Superior temporal gyrus (tissue), 1 donor: ENCODE results near the gene PPME1.
A peak's percentile ranks its signal among the peaks of the same experiment; 100 is the strongest.
"Not testable (repeated sequence)": the region's sequence is repeated elsewhere in the genome, so short reads cannot be mapped to it uniquely, and the experiment has no call there.

ENCODE experiments used
- DNase-seq: peaks from one replicate; pipeline ENCODE4 v3.0.0-alpha.2; 2016; ENCODE audit errors: extremely low spot score

Gene PPME1, protein sequence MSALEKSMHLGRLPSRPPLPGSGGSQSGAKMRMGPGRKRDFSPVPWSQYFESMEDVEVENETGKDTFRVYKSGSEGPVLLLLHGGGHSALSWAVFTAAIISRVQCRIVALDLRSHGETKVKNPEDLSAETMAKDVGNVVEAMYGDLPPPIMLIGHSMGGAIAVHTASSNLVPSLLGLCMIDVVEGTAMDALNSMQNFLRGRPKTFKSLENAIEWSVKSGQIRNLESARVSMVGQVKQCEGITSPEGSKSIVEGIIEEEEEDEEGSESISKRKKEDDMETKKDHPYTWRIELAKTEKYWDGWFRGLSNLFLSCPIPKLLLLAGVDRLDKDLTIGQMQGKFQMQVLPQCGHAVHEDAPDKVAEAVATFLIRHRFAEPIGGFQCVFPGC

DNA sequence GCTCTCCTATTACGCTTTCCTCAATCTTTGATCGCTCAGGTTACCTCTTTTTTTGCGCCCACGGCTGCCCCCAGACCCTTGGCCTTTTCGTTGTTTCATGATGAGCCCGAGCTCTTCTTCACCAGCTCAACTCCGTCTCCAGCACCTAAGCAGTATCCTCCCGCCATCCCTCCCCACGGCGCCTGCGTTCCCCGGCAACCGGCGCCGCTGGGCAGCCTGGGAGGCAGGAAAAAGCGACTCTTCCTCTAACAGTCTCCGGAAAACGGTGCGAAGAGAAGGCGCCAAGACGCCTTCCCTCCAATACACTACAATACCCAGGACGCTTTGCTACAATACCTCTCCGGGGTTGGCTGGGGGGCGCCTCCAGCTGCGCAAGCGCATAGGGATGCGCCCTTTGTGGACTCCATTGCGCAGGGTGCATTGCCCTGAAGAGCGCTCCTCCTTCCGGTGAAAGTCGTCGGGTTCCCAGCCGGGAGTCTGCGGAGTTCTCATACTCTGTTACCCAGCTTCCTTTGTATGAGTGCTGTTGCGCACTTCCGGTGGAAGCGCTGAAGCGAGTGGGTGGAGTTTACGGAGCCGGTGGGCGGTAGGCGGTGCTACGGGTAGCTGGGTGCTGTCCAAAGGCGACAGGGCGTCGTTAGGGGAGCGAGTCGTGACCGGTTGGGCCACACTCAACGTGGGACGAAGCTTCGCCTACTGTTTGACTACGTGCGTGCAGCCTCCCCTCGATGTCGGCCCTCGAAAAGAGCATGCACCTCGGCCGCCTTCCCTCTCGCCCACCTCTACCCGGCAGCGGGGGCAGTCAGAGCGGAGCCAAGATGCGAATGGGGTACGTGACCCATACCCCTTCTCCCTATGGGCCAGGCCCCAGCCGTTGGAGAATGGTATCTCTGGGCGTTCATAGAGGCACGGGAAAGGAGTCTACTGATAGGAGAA, at the start of gene PPME1, which contains the start of gene C2CD3:
Gene PPME1 (plus strand): TSS at position 596 of the 936 bp plus-strand sequence. CDS start 133 bp downstream, at position 729.
Gene C2CD3 (minus strand): TSS at position 309 of the 936 bp plus-strand sequence. CDS start 210 bp downstream, at position 99.
- DNase-seq, result peak; percentile 100

DNA sequence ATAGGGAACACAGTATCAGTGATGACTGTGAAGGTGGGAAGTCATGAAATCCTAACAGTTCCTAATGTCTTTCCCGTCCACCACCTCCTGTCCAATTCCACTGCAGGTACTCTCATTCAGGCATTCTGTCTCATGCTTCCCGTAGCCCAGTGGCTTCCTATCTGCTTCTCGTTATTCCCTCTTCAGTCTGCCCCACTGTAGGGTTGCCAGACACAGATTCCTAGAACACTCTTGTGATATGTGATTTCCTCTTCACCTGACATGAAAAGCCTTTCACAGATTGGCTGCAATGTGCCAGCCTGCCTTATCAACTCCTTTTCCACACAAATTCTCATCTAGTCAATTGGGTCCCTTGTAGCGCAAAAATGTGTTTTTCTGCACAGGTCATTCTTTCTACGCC, 49.3 kb upstream of the PPME1 start:
- no peak for DNase-seq

DNA sequence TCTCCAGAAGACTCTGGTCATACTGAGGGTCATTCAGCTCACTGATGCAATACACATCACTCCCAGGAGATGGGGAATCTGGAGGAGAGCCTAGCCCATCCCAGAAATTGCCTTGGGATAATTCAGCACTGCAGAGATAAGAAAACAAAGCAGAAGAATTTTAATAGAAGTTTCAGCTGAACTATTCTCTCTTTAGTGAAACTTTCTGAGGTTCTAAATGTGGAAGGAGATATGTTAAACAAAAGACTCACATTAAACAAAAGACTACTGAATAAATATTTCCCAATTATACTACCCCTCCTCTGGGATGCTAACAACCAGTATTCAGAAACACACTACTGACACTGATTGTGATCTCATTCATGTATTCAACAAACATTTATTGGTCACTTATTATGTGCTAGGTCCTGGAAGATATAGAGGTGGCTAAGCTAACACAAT, 48.1 kb upstream of the PPME1 start:
- no peak for DNase-seq

DNA sequence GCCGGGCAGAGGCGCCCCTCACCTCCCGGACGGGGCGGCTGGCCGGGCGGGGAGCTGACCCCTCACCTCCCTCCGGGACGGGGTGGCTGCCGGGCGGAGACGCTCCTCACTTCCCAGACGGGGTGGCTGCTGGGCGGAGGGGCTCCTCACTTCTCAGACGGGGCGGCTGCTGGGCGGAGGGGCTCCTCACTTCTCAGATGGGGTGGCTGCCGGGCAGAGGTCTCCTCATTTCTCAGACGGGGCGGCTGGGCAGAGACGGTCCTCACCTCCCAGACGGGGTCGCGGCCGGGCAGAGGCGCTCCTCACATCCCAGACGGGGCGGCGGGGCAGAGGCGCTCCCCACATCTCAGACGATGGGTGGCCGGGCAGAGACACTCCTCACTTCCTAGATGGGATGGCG, 42.0 kb upstream of the PPME1 start:
- not testable (repeated sequence) for DNase-seq

DNA sequence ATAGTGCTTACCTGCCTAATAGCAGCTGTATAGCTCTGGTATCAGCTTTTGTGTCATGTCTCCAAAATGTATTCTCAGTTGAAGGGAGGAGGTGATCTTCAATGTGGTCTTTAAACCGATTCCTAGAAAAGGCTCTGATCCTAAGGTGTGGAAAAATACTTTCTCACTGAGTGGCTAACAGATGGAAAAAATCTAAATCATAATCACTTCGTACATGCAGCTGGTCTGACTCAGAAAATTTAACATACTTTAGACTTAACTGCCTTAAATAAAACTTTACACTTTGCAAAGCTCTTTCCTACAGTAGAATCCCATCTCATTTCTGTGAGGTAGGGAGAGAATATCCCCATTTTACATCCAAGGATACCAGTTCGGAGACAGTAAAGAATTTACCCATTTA, 38.3 kb upstream of the PPME1 start:
- DNase-seq, result peak; percentile 36

DNA sequence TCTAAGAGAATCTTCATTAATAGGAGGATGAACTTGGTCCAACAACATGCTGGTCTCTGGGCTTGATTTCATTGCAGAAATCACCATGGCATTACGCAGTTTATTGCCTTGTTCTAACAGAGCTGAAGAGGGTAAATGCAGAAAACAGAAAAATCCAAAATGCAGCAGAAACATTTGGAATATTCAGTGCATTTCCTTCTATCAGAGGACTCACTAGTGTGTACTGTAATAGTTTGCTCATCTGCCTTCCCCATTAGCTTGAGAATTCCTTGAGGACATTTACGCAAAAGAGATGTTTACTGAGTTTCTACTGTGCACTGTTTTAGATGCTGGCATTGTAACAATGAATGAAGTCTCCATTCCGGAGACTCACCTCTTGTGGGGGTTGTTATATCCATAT, 37.7 kb upstream of the PPME1 start:
- DNase-seq, result no peak

DNA sequence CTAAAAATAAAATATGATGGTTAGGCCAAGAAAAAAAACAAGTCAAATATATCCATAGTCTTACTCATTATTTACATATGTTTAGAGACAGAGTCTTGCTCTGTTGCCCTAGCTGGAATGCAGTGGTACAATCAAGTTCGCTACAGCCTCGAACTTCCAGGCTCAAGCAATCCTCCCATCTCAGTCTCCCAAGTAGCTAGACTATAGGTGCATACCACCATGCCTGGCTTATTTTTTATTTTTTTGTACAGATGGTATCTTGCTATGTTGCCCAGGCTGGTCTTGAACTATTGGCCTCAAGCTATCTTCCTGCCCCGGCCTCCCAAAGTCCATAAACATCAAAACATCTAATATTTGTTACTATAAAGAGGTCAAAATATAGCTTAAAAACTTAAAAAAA, 36.4 kb upstream of the PPME1 start:
- DNase-seq, result no peak

DNA sequence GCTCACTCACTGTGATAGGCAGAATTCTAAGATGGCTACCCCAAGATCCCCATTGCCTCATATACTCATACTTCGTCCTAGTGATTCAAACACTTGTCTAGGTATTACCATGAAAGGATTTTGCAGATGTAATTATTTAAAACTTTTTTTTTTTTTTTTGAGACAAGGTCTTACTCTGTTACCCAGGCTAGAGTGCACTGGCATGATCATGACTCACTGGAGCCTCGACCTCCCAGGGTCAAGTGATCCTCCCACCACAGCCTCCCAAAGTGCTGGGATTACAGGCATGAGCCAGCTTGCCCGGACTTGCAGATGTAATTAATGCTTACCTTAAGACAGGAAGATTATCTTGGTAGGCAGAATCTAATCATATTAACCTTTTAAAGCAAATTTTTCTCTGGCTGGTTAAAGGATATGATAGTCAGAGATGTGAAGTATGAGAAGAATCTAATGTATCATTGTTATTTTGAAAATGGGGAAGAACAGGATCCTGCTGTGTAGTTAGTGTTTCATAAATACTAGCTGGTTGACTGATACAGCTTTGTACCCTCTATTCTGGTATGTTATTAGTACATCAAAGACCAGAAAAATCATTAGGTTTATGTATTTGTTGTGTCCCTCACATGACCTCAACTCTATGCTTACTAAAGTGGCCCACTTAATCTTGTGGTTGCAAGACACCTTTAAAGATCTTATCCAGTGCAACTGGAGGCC, 35.8 kb upstream of the PPME1 start:
- DNase-seq, result no peak

DNA sequence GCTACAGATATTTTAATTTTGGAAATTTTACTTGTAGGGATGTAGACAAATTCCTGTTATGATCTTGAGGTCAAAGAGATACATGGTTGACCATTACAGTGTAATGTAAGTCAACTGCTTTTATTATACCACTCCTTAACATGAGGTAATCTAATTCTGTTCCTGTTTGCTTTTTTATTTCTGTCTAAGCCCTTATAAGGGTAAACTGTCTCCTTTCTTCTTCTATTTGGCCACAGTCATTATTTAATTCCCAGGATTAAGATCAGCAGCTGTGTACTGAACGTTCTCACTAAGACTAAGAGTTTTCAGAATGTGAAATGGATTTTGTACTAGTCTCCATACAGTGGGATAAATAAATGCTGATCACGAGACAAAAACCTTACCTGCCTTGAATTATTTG, 33.1 kb upstream of the PPME1 start:
- DNase-seq, result no peak

DNA sequence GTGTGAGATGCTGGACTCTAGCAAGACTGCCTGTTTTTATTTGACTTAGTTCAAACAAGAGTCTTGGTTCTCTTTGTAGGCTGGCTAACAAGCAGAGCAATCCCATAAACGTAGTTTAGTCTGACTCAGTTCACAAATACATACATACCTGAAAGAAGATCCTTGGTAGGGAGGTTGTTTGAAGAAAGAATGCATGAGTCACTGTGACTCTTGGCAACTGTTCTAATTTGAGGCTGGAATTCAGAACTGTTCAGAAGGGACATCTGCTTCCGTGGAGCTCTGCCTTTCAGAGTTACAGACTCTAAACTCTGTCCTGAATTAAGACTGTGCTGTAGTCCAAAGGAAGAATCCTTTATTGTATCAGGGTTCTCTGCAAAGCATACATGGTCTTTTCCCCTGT, 32.5 kb upstream of the PPME1 start:
- peak; percentile 81 for DNase-seq

DNA sequence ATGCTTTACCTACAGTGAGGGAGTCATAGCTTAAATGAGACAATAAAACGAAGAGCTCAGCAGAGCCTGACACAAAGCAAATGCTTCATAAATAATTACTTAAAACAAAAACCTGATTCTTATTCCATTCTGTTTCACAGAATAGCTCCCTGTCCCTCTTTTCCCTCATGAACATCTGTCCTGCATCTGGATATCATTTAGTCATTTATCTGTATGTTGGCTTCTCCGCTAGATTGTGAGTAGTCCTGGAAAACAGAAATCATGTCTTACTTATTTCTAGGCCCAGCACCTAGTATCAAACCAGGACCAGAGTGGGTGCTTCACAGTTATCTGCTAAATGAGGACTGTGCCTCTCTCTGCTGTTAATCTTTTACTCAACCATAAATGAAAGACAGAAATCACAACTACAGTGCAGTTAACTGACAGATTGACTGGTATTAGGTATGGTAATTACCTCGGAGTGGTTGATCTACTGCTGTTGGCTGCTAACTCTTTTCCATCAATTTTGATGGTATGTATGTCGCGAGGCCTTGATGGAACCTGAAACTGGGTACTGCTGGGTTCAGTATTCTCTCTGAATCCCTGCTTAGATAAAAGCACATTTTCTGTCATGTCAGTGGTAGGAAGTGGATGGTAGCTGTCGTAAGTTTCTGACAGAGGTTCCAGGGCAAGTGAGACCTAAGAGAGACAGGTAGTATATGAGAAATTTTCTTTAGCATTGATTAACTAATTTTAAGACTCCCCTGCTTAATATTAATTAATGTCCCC, 31.8 kb upstream of the PPME1 start:
- no peak for DNase-seq

DNA sequence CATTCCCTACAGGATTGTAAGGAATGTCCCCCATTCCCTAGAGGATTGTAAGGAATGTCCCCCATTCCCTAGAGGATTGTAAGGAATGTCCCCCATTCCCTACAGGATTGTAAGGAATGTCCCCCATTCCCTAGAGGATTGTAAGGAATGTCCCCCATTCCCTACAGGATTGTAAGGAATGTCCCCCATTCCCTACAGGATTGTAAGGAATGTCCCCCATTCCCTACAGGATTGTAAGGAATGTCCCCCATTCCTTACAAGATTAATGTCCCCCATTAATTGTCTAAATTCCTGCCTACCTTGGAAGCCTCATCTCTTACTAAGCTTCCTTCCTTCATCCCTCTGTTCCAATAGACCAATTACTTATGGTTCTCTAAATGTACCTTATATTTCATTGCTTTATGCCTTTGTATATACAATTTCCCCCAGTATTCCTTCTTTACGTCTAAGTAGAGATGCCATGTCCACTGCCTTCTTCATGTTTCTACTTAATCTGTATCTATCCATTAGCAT, 31.1 kb upstream of the PPME1 start:
- DNase-seq, result not testable (repeated sequence)

DNA sequence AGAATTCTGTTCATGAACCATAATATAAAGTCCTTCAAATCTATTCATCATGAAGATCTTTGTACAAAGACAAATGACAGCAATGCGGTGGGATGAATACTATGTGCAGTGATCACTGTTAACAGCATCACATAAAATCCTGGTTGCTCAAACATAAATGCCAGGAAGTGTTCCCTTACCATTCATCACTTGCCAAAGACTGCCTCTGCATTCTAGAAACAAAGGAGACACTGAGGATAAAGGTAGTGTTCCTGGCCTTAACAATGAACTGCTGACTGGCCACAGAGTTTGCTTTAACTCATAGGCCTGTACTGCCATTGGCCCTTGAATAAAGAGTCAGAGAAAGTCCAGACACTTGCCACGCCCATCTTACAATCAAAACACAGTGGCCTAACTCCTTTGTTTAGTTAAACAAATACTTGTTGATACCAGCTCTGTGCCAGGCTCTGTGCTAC, 29.8 kb upstream of the PPME1 start:
- DNase-seq, result no peak

DNA sequence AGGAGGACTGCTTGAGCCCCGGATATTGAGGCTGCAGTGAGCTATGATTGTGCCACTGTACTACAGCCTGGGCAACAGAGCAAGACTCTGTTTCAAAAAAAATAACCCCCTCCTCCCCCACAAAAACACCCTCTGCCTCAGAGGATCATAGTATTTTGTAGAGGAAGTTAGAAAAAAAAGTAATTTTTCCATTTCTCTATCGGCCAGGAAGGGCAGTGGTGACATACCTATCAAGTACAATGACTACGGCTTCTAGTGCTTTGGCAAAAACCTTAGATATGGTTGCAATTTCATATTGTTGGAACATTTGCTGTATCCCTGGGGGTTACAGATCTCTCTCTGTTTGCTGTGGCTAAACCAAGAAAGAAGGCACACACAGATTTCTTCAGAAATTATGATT, 29.2 kb upstream of the PPME1 start:
- DNase-seq, result no peak

DNA sequence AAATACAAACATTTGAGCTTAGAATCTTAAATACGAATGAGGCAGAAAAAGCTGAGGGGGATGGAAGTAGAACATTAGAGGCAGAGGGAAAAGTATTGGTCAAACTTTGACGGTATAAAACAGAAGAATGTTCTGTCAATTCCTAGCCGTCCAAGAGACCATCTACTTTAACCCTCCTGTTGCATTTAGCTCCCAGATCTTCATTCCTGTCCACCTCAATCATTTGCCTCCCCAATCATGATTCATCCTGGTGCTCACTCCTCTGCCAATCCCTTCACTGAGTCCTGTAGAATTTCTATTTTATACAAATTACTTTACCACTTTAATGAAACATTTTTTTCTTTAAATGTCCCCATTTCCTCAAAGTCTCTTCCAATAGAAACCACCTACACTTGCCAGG, 28.5 kb upstream of the PPME1 start:
- DNase-seq, result no peak

DNA sequence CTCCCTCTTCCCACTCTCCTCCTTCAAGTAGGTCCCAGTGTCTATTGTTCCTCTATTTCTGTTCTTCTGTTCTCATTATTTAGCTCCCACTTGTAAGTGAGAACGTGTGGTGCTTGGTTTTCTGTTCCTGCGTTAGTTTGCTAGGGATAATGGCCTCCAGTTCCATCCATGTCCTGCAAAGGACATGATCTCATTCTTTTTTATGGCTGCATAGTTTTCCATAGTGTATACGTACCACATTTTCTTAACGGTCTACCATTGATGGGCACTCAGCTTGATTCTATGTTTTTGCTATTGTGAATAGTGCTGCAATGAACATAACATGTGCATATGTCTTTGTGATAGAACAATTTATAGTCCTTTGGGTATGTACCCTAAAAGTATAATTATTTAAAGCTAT, 26.5 kb upstream of the PPME1 start:
- DNase-seq, result no peak

DNA sequence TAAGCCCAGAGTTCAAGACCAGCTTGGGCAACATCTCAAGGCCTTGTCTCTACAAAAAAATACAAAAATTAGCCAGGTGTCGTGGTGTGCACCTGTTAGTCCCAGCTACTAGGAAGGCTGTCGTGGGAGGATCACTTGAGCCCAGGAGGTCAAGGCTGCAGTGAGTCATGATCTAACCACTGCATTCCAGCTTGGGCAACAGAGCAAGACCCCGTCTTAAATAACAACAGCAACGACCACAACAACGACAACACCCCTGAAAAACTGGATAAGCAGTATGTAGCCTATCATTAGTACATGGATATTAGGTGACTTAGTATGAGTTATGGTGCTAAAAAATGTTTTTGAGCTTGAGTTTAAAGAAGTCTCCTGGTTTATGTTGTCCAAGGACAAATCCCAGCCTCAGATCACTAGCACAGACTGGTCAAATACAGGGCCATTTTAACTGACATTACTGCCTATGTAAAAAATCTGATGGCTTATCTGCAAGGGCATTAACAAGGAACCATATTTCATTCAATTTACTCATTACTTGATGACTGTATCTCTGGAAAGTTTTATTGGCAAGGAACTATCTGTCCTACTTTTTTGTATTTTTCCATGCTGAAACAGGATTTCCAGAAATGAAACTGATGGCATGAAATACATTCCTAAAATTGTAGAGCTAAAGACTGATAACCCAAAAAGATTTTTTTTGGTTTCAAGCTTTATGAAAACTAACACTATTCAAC, 23.7 kb upstream of the PPME1 start:
- no peak for DNase-seq

DNA sequence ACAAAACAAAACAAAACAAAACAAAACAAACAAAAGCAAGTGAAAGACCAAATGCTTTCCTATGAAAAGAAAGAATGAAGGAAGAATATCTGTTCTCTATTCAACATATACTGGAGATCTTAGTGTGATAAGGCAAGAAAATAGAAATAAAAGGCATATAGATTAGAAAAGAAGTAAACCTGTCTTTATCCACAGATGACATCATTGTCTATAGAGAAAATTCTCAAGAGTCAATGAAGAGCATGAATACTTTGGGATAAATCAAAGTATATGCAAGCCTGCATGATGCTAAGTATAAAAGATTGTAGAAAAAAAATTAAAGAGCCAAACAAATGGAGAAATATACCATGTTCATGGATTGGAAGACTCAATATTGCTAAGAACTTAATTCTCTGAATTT, 17.9 kb upstream of the PPME1 start:
- no peak for DNase-seq

DNA sequence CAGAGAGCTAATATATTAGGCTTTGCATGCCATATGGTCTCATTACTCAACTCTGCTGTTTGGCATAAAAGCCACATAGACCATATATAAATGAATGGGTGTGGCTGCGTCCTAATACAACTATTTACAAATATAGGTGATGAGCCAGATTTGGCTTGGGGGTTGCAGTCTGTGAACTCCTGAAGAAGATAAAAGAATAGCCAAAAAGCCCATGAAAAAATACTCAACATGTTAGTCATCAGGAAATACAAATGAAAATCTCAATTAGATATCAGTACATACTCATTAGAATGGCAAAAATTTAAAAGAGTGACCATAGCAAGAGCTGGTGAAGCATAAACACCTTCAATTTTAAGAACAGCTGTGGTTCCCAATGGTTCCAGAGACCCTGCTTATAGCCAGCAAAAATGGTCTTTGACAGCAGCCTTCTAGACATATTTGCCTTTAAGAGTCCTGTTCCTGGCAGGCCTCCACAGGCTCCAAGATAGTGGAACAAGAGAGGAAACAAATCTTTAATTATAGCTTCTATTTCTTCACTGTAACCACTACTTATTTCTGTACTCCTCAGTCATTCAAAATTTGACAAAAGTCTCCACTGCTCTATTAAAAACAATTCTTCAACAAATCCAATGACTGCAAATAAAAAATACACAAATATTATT, 16.3 kb upstream of the PPME1 start:
- DNase-seq, result no peak

DNA sequence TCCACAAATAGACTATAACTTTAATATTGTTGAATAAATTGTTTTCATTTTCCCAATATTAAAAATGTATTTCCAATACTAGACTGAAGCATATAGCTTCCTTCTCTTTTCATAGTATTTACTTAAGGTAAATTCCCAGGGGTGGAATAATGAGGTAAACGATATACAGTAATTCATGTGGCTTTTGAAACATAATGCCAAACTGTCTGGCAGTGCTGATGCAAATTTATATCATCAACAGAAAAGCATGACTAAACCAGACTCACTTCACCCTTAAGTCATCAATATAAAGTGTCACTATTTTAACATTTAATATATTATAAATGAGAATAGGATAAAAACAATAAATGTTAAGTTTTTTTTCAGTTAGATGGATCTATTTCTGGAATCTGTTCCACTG, 13.9 kb upstream of the PPME1 start:
- DNase-seq, result no peak
